HEK293 (cell line): Measurements from ENCODE around the gene AFG1L.

Source experiments
- CTCF ChIA-PET: fragments of 350-600 bp; formaldehyde crosslinking; extraction: SDS; loops from one replicate; lab custom pipeline; 2021; ENCODE audit warnings: antibody characterized with exemption; lab: Yijun Ruan, JAX
- POLR2A ChIA-PET: fragments of 300-600 bp; formaldehyde crosslinking; extraction: SDS; loops from one replicate; lab custom pipeline; 2020; ENCODE audit warnings: antibody characterized with exemption, inconsistent platforms; lab: Yijun Ruan, JAX
- H3K27ac ChIP-seq: fragments of 200-500 bp; sonication (Bioruptor generic); 2 replicates; pipeline ENCODE4 v1.5.1; 2014; ENCODE audit warnings: low read depth, low read length, control low read depth, inconsistent platforms; ENCODE audit errors: extremely low read depth
- H3K36me3 ChIP-seq, 2 experiments: fragments of 200-500 bp in 1 of 2; sonication (Bioruptor generic) in 1 of 2; 1 replicate in 1 of 2; 2 replicates in 1 of 2; pipeline ENCODE4 v1.5.1; 2014 to 2017; ENCODE audit warnings: inconsistent platforms in 2 of 2, low read length in 2 of 2; ENCODE audit not compliant: control insufficient read depth in 2 of 2, insufficient read depth in 1 of 2
- H3K4me1 ChIP-seq: fragments of 200-500 bp; sonication (Bioruptor generic); 2 replicates; pipeline ENCODE4 v1.5.1; 2014; ENCODE audit warnings: mild to moderate bottlenecking, low read length, inconsistent platforms; ENCODE audit not compliant: control insufficient read depth, insufficient read depth
- H3K4me3 ChIP-seq: 2 replicates; pipeline ENCODE4 v1.5.1; 2011; ENCODE audit warnings: low read depth, mild to moderate bottlenecking, control low read depth, low read length, moderate library complexity
- H3K9me3 ChIP-seq: fragments of 200-500 bp; sonication (Bioruptor generic); 2 replicates; pipeline ENCODE4 v1.5.1; 2014; ENCODE audit warnings: low read depth, low read length, inconsistent platforms; ENCODE audit not compliant: control insufficient read depth, insufficient read depth
- FEZF1 ChIP-seq: fragments of 450-650 bp; formaldehyde crosslinking; IDR thresholded peaks from 2 replicates; pipeline ENCODE4 v1.5.1; 2016; ENCODE audit warnings: missing biosample characterization, missing genetic modification characterization
- IKZF3 ChIP-seq: fragments of 450-650 bp; IDR thresholded peaks from 2 replicates; pipeline ENCODE4 v1.5.0; 2018; ENCODE audit warnings: missing biosample characterization, mild to moderate bottlenecking, missing genetic modification characterization, moderate library complexity
- KLF1 ChIP-seq: fragments of 450-650 bp; formaldehyde crosslinking; IDR thresholded peaks from 2 replicates; pipeline ENCODE4 v1.5.1; 2016; ENCODE audit warnings: missing biosample characterization, missing genetic modification characterization
- KLF16 ChIP-seq: fragments of 450-650 bp; formaldehyde crosslinking; IDR thresholded peaks from 2 replicates; pipeline ENCODE4 v1.5.1; 2017; ENCODE audit warnings: missing biosample characterization, missing genetic modification characterization
- KLF9 ChIP-seq: fragments of 450-650 bp; formaldehyde crosslinking; IDR thresholded peaks from 2 replicates; pipeline ENCODE4 v1.5.1; 2016; ENCODE audit warnings: missing biosample characterization, missing genetic modification characterization, low read depth
- MZF1 ChIP-seq: fragments of 450-650 bp; formaldehyde crosslinking; IDR thresholded peaks from 2 replicates; pipeline ENCODE4 v1.5.1; 2017; ENCODE audit warnings: missing biosample characterization, missing genetic modification characterization, borderline replicate concordance
- PRDM4 ChIP-seq: fragments of 450-650 bp; formaldehyde crosslinking; IDR thresholded peaks from 2 replicates; pipeline ENCODE4 v1.5.1; 2017; ENCODE audit warnings: missing biosample characterization, missing genetic modification characterization
- SCRT2 ChIP-seq: fragments of 450-650 bp; formaldehyde crosslinking; IDR thresholded peaks from 2 replicates; pipeline ENCODE4 v1.5.1; 2016; ENCODE audit warnings: missing biosample characterization, missing genetic modification characterization
- YY2 ChIP-seq: fragments of 450-650 bp; formaldehyde crosslinking; IDR thresholded peaks from 2 replicates; pipeline ENCODE4 v1.5.1; 2016; ENCODE audit warnings: missing biosample characterization, missing genetic modification characterization
- ZBTB48 ChIP-seq: fragments of 450-650 bp; formaldehyde crosslinking; IDR thresholded peaks from 2 replicates; pipeline ENCODE4 v1.5.1; 2016; ENCODE audit warnings: missing biosample characterization, missing genetic modification characterization
- ZBTB6 ChIP-seq: fragments of 450-650 bp; formaldehyde crosslinking; IDR thresholded peaks from 2 replicates; pipeline ENCODE4 v1.5.1; 2017; ENCODE audit warnings: missing biosample characterization, missing genetic modification characterization
- ZFHX2 ChIP-seq: fragments of 450-650 bp; formaldehyde crosslinking; conservative IDR thresholded peaks from 2 replicates; pipeline ENCODE4 v1.5.1; 2016; ENCODE audit warnings: missing biosample characterization, missing genetic modification characterization
- ZNF114 ChIP-seq: fragments of 450-650 bp; formaldehyde crosslinking; IDR thresholded peaks from 2 replicates; pipeline ENCODE4 v1.5.0; 2017; ENCODE audit warnings: missing biosample characterization, missing genetic modification characterization
- ZNF132 ChIP-seq: fragments of 450-650 bp; formaldehyde crosslinking; IDR thresholded peaks from 2 replicates; pipeline ENCODE4 v1.5.1; 2017; ENCODE audit warnings: missing biosample characterization, missing genetic modification characterization, borderline replicate concordance
- ZNF292 ChIP-seq: fragments of 450-650 bp; formaldehyde crosslinking; IDR thresholded peaks from 2 replicates; pipeline ENCODE4 v1.5.1; 2016; ENCODE audit warnings: low read depth, missing biosample characterization, missing genetic modification characterization, borderline replicate concordance
- ZNF350 ChIP-seq: fragments of 450-650 bp; formaldehyde crosslinking; IDR thresholded peaks from 2 replicates; pipeline ENCODE4 v1.5.0; 2017; ENCODE audit warnings: missing biosample characterization, mild to moderate bottlenecking, missing genetic modification characterization
- ZNF354C ChIP-seq: fragments of 450-650 bp; formaldehyde crosslinking; IDR thresholded peaks from 2 replicates; pipeline ENCODE4 v1.5.1; 2016; ENCODE audit warnings: missing biosample characterization, missing genetic modification characterization, low read depth, borderline replicate concordance
- ZNF391 ChIP-seq: fragments of 450-650 bp; formaldehyde crosslinking; IDR thresholded peaks from 2 replicates; pipeline ENCODE4 v1.5.1; 2016; ENCODE audit warnings: low read depth, missing biosample characterization, missing genetic modification characterization, borderline replicate concordance
- ZNF404 ChIP-seq: fragments of 450-650 bp; formaldehyde crosslinking; IDR thresholded peaks from 2 replicates; pipeline ENCODE4 v1.5.1; 2017; ENCODE audit warnings: missing biosample characterization, missing genetic modification characterization
- ZNF513 ChIP-seq: fragments of 450-650 bp; IDR thresholded peaks from 2 replicates; pipeline ENCODE4 v1.5.1; 2018; ENCODE audit warnings: missing biosample characterization, missing genetic modification characterization
- ZNF548 ChIP-seq: fragments of 450-650 bp; formaldehyde crosslinking; IDR thresholded peaks from 2 replicates; pipeline ENCODE4 v1.5.1; 2016; ENCODE audit warnings: missing biosample characterization, missing genetic modification characterization
- ZNF600 ChIP-seq: fragments of 450-650 bp; formaldehyde crosslinking; IDR thresholded peaks from 2 replicates; pipeline ENCODE4 v1.5.1; 2016; ENCODE audit warnings: missing biosample characterization, missing genetic modification characterization
- ZNF701 ChIP-seq: fragments of 450-650 bp; formaldehyde crosslinking; IDR thresholded peaks from 2 replicates; pipeline ENCODE4 v1.5.1; 2016; ENCODE audit warnings: missing biosample characterization, missing genetic modification characterization
- ZNF785 ChIP-seq: fragments of 450-650 bp; formaldehyde crosslinking; IDR thresholded peaks from 2 replicates; pipeline ENCODE4 v1.5.1; 2016; ENCODE audit warnings: missing biosample characterization, missing genetic modification characterization
- ZNF843 ChIP-seq: fragments of 450-650 bp; formaldehyde crosslinking; IDR thresholded peaks from 2 replicates; pipeline ENCODE4 v1.5.1; 2016; ENCODE audit warnings: missing biosample characterization, missing genetic modification characterization
- TF ChIP-seq, protein P1 (sequence below): fragments of 450-650 bp; formaldehyde crosslinking; IDR thresholded peaks from 2 replicates; pipeline ENCODE4 v1.5.1; 2016; ENCODE audit warnings: missing biosample characterization, missing genetic modification characterization
- TF ChIP-seq, protein P2 (sequence below): fragments of 450-650 bp; formaldehyde crosslinking; IDR thresholded peaks from 2 replicates; pipeline ENCODE4 v1.5.1; 2016; ENCODE audit warnings: missing biosample characterization, missing genetic modification characterization

Gene AFG1L

DNA sequence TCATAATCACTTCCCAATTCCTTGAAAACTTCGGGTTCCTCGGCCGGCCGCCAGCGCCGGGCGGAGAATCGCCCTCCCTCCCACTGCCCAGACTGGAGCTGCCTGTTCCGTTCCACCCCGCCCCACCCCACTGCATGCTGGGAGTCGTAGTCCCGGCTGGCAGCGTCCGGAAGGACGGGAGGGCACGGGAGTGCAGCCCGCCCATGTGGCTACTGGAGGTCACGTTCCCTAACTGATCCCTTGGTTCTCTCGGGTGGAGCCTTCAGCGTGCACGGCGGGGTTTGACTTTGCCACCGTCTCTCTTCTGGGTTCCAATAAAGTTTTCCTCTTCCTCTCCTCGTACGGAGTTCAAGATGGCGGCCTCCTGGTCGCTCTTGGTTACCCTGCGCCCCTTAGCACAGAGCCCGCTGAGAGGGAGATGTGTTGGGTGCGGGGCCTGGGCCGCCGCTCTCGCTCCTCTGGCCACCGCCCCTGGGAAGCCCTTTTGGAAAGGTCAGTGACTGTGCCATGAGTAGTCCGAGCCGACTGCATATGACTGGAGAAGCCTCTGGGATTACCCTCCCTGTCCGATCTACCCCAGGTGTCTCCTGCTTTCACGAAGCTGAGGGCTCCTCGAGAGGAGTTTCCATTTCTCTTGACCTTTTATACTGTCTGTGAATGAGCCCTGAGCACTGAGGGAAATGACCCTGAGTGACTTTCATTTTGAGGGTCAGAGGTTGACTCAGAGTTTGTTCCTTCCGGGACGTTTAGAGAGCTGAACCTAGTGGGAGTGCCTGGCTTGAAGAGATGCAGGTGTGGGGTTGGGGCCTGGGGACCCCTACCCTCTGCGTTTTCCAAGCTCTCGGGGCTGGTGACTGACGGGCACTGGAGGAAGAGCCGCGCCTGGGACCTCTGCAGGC lies at the start of gene AFG1L:
Gene AFG1L (plus strand): TSS at position 328 of the 899 bp plus-strand sequence. CDS start 26 bp downstream, at position 354.
- peak within 1 kb of the TSS; percentile 77 for H3K27ac ChIP-seq
- ChIA-PET CTCF (interaction anchor here (0.6 to 1.2 kb wide), 3 partner anchors 34 to 314 kb away, joined by 3 to 4 read pairs (median 3); partner anchors contain the start of gene SNX3), POLR2A (interaction anchor here (0.5 to 2.0 kb wide), 10 partner anchors 9 to 800 kb away, joined by 3 to 19 read pairs (median 4); partner anchors contain the start of genes SEC63, SESN1 and SNX3)
- TF ChIP-seq, protein P1, sequence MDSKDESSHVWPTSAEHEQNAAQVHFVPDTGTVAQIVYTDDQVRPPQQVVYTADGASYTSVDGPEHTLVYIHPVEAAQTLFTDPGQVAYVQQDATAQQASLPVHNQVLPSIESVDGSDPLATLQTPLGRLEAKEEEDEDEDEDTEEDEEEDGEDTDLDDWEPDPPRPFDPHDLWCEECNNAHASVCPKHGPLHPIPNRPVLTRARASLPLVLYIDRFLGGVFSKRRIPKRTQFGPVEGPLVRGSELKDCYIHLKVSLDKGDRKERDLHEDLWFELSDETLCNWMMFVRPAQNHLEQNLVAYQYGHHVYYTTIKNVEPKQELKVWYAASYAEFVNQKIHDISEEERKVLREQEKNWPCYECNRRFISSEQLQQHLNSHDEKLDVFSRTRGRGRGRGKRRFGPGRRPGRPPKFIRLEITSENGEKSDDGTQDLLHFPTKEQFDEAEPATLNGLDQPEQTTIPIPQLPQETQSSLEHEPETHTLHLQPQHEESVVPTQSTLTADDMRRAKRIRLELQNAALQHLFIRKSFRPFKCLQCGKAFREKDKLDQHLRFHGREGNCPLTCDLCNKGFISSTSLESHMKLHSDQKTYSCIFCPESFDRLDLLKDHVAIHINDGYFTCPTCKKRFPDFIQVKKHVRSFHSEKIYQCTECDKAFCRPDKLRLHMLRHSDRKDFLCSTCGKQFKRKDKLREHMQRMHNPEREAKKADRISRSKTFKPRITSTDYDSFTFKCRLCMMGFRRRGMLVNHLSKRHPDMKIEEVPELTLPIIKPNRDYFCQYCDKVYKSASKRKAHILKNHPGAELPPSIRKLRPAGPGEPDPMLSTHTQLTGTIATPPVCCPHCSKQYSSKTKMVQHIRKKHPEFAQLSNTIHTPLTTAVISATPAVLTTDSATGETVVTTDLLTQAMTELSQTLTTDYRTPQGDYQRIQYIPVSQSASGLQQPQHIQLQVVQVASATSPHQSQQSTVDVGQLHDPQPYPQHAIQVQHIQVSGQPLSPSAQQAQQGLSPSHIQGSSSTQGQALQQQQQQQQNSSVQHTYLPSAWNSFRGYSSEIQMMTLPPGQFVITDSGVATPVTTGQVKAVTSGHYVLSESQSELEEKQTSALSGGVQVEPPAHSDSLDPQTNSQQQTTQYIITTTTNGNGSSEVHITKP (tag by site-specific recombination) = peak; percentile 96
- TF ChIP-seq ZNF132 (tag by site-specific recombination) (no peak), ZNF391 (tag by site-specific recombination) (no peak), ZNF354C (tag by site-specific recombination) (no peak), ZNF292 (tag by site-specific recombination) (no peak), ZNF600 (tag by site-specific recombination) (peak; percentile 76), KLF9 (peak; percentile 73), YY2 (peak; percentile 94), KLF16 (peak; percentile 77), ZNF513 (tag by site-specific recombination) (peak; percentile 67), MZF1 (no peak), ZNF843 (tag by site-specific recombination) (0 out of 2 replicates have a peak, but pooled peaks have one; percentile 11), ZBTB48 (peak; percentile 100), ZBTB6 (tag by site-specific recombination) (no peak; the same call in 1 of the 2 replicates), KLF1 (tag by site-specific recombination) (peak; percentile 62), IKZF3 (tag by site-specific recombination) (peak; percentile 3; the same call in 1 of the 2 replicates), ZNF350 (no peak), ZNF114 (tag by site-specific recombination) (no peak), PRDM4 (tag by site-specific recombination) (0 out of 2 replicates have a peak, but pooled peaks have one; percentile 5), SCRT2 (0 out of 2 replicates have a peak, but pooled peaks have one; percentile 20), FEZF1 (no peak), ZNF404 (tag by site-specific recombination) (no peak), ZNF548 (no peak), ZNF785 (no peak), ZFHX2 (tag by site-specific recombination) (peak; percentile 33; the same call in 1 of the 2 replicates), ZNF701 (tag by site-specific recombination) (no peak)
- TF ChIP-seq, protein P2, sequence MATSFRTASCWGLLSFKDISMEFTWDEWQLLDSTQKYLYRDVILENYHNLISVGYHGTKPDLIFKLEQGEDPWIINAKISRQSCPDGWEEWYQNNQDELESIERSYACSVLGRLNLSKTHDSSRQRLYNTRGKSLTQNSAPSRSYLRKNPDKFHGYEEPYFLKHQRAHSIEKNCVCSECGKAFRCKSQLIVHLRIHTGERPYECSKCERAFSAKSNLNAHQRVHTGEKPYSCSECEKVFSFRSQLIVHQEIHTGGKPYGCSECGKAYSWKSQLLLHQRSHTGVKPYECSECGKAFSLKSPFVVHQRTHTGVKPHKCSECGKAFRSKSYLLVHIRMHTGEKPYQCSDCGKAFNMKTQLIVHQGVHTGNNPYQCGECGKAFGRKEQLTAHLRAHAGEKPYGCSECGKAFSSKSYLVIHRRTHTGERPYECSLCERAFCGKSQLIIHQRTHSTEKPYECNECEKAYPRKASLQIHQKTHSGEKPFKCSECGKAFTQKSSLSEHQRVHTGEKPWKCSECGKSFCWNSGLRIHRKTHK (tag by site-specific recombination) = no peak

More for the DNA sequence above, at the start of gene AFG1L:
- Histone ChIP-seq H3K4me1 (0 out of 2 replicates have a peak, but pooled peaks cover 6% of the 10 kb centered on the region), H3K36me3 (no peaks in the 10 kb centered on the region), H3K9me3 (no peaks in the 10 kb centered on the region), H3K4me3 (peak within 1 kb of the TSS; percentile 85)
